GM23338 (cell line): ENCODE data around the gene NUDT15. TPM values are rescaled to one million over a fixed set of nuclear protein-coding genes. Genes with fewer than 3 reads are reported as not detected.

ENCODE experiments used
- ATAC-seq: fragments of 200-7000 bp; cut with Tn5 transposase; 3 replicates; pipeline ENCODE4 v1.9.1; 2020
- DNase-seq: peaks from one replicate; pipeline ENCODE4 v3.0.0-alpha.2; 2015; ENCODE audit warnings: low spot score
- H2AFZ ChIP-seq: fragments of 200-600 bp; sonication (generic); 2 replicates; pipeline ENCODE4 v1.8.0; 2016; ENCODE audit warnings: antibody characterized with exemption, mild to moderate bottlenecking, moderate library complexity
- H3F3A ChIP-seq: fragments of 200-600 bp; sonication (generic); replicated peaks from 2 replicates; pipeline ENCODE4 v1.8.0; 2017; ENCODE audit warnings: antibody characterized with exemption, mixed run types, low read depth
- H3K27ac ChIP-seq: fragments of 200-600 bp; sonication (generic); 2 replicates; pipeline ENCODE4 v1.6.1; 2016; ENCODE audit warnings: low read depth
- H3K27me3 ChIP-seq: fragments of 200-600 bp; sonication (generic); 2 replicates; pipeline ENCODE4 v1.8.0; 2016; ENCODE audit warnings: mild to moderate bottlenecking, mixed run types, moderate library complexity; ENCODE audit not compliant: insufficient read depth
- H3K36me3 ChIP-seq: fragments of 200-600 bp; sonication (generic); 2 replicates; pipeline ENCODE4 v1.8.0; 2016; ENCODE audit warnings: mild to moderate bottlenecking; ENCODE audit not compliant: insufficient read depth
- H3K4me1 ChIP-seq: fragments of 200-600 bp; sonication (generic); 2 replicates; pipeline ENCODE4 v1.8.0; 2016; ENCODE audit warnings: mild to moderate bottlenecking, moderate library complexity; ENCODE audit not compliant: insufficient read depth
- H3K4me2 ChIP-seq: fragments of 200-600 bp; sonication (generic); 2 replicates; pipeline ENCODE4 v1.7.1; 2017; ENCODE audit warnings: mixed run types
- H3K4me3 ChIP-seq: fragments of 200-600 bp; sonication (generic); 2 replicates; pipeline ENCODE4 v1.6.1; 2016; ENCODE audit warnings: mixed run types
- H3K79me2 ChIP-seq: fragments of 200-600 bp; sonication (generic); replicated peaks from 2 replicates; pipeline ENCODE4 v1.8.0; 2017; ENCODE audit warnings: mild to moderate bottlenecking; ENCODE audit not compliant: insufficient read depth
- H3K9me2 ChIP-seq: fragments of 200-600 bp; sonication (generic); 2 replicates; pipeline ENCODE4 v1.8.0; 2017; ENCODE audit not compliant: insufficient read depth
- H4K20me1 ChIP-seq: fragments of 200-600 bp; sonication (generic); replicated peaks from 2 replicates; pipeline ENCODE4 v1.8.0; 2017; ENCODE audit warnings: mild to moderate bottlenecking; ENCODE audit not compliant: insufficient read depth
- H3K27ac Mint-ChIP-seq: 2 replicates; pipeline ENCODE4 v1.8.0; 2020; ENCODE audit warnings: inconsistent platforms, mild to moderate bottlenecking, moderate library complexity, mixed read lengths
- H3K27me3 Mint-ChIP-seq: 3 replicates; pipeline ENCODE4 v1.8.0; 2022; ENCODE audit warnings: low read depth, mild to moderate bottlenecking, moderate library complexity, mixed read lengths, inconsistent platforms; ENCODE audit not compliant: insufficient read depth, poor library complexity
- H3K36me3 Mint-ChIP-seq: 3 replicates; pipeline ENCODE4 v1.8.0; 2021; ENCODE audit warnings: low read depth, mild to moderate bottlenecking, inconsistent platforms, moderate library complexity, mixed read lengths
- H3K4me1 Mint-ChIP-seq: 3 replicates; pipeline ENCODE4 v1.8.0; 2020; ENCODE audit warnings: mild to moderate bottlenecking, inconsistent platforms, mixed read lengths
- H3K4me3 Mint-ChIP-seq: 3 replicates; pipeline ENCODE4 v1.8.0; 2021; ENCODE audit warnings: moderate library complexity, mild to moderate bottlenecking, inconsistent platforms, mixed read lengths
- H3K9me3 Mint-ChIP-seq: 3 replicates; pipeline ENCODE4 v1.8.0; 2020; ENCODE audit warnings: moderate library complexity, mild to moderate bottlenecking, inconsistent platforms, mixed read lengths
- CREB1 ChIP-seq: fragments of 250-450 bp; sonication (Bioruptor Pico); IDR thresholded peaks from 2 replicates; pipeline ENCODE4 v1.5.0; 2020; ENCODE audit warnings: low read depth, mild to moderate bottlenecking, moderate library complexity
- CTCF ChIP-seq, 2 experiments: fragments of 200-600 bp in 1 of 2; sonication (generic) in 1 of 2; conservative IDR thresholded peaks; 2 replicates each; pipeline versions ENCODE4 v1.5.1 to v1.6.1; 2016 to 2017; ENCODE audit warnings: antibody characterized with exemption in 2 of 2, low read depth in 2 of 2, mild to moderate bottlenecking in 2 of 2, moderate library complexity in 1 of 2
- EZH2 ChIP-seq: fragments of 200-600 bp; sonication (generic); IDR thresholded peaks from one replicate; pipeline ENCODE4 v1.8.0; 2017; ENCODE audit warnings: antibody characterized with exemption, mild to moderate bottlenecking, low read depth; ENCODE audit not compliant: unreplicated experiment
- EZH2phosphoT487 ChIP-seq: fragments of 200-600 bp; sonication (generic); IDR thresholded peaks from one replicate; pipeline ENCODE4 v1.8.1; 2018; ENCODE audit warnings: antibody characterized with exemption; ENCODE audit not compliant: unreplicated experiment
- JUNB ChIP-seq: IDR thresholded peaks from one replicate; pipeline ENCODE4 v1.6.1; 2016; ENCODE audit warnings: antibody characterized with exemption; ENCODE audit not compliant: unreplicated experiment
- NANOG ChIP-seq: IDR thresholded peaks from 2 replicates; pipeline ENCODE4 v1.6.1; 2016; ENCODE audit warnings: antibody characterized with exemption, borderline replicate concordance
- POLR2AphosphoS5 ChIP-seq: IDR thresholded peaks from 2 replicates; pipeline ENCODE4 v1.6.1; 2016; ENCODE audit warnings: antibody characterized with exemption, low read depth
- REST ChIP-seq: IDR thresholded peaks from one replicate; pipeline ENCODE4 v1.6.1; 2018; ENCODE audit warnings: antibody characterized with exemption; ENCODE audit not compliant: unreplicated experiment
- STAT1 ChIP-seq: IDR thresholded peaks from one replicate; pipeline ENCODE4 v1.6.1; 2016; ENCODE audit warnings: antibody characterized with exemption; ENCODE audit not compliant: unreplicated experiment
- ZNF114 ChIP-seq: fragments of 250-450 bp; sonication (Bioruptor Pico); IDR thresholded peaks from 2 replicates; pipeline ENCODE4 v1.5.0; 2020; ENCODE audit warnings: mild to moderate bottlenecking, moderate library complexity
- ZNF331 ChIP-seq: fragments of 250-450 bp; sonication (Bioruptor Pico); IDR thresholded peaks from 2 replicates; pipeline ENCODE4 v1.5.0; 2020; ENCODE audit warnings: low read depth, mild to moderate bottlenecking, moderate library complexity
- ZNF462 ChIP-seq: fragments of 250-450 bp; sonication (Bioruptor Pico); IDR thresholded peaks from 2 replicates; pipeline ENCODE4 v1.5.0; 2020; ENCODE audit warnings: mild to moderate bottlenecking, moderate library complexity
- polyA plus RNA-seq: library from polyadenylated mRNA; unstranded; fragments of >200 nt; fragmentation: Nextera tagmentation; extraction: Ambion mirVana; gene quantifications from 2 replicates; pipeline ENCODE4 v1.2.1, GENCODE V29; 2016
- total RNA-seq: library from RNA; depleted of rRNA; stranded (reverse); fragments of >200 nt; shearing (Covaris generic); gene quantifications from 2 replicates; pipeline ENCODE4 v1.2.3, GENCODE V29; 2014

NUDT15 gene
- total and polyA plus RNA-seq, 2 experiments from 2014 or later = 59.3 TPM

GRCh38 chr13:48078251-48078656 is 40.7 kb downstream of the NUDT15 start:
- Histone ChIP-seq H3F3A (no peaks in the 10 kb centered on the region), H3K4me2 (no peak overlapping the region), H2AFZ (no peak overlapping the region), H3K79me2 (no peaks in the 10 kb centered on the region), H3K4me3 (no peak overlapping the region), H3K36me3 (peaks cover 49% of the 10 kb centered on the region), H3K27me3 (no peaks in the 10 kb centered on the region), H3K4me1 (no peaks in the 10 kb centered on the region), H3K27ac (no peak overlapping the region), H4K20me1 (no peaks in the 10 kb centered on the region), H3K9me2 (0 out of 2 replicates have a peak, but pooled peaks cover 3% of the 10 kb centered on the region)
- H3K36me3 Mint-ChIP-seq = peaks cover 94% of the 10 kb centered on the region
- H3K9me3 Mint-ChIP-seq = peaks cover 17% of the 10 kb centered on the region
- no peaks in the 10 kb centered on the region for H3K4me1 Mint-ChIP-seq
- DNase-seq (peak; percentile 20), ATAC-seq (no peak)
- H3K27me3 Mint-ChIP-seq = peaks cover 1% of the 10 kb centered on the region
- no peak for TF ChIP-seq EZH2phosphoT487
- peak; percentile 25 to 40 for TF ChIP-seq CTCF (conservative IDR thresholded peaks at IDR 0.05; ENCODE audit: low read depth in 2 of 2)
- no peak overlapping the region for H3K27ac Mint-ChIP-seq
- H3K4me3 Mint-ChIP-seq = no peak overlapping the region

GRCh38 chr13:48081739-48082138 is 44.2 kb downstream of the NUDT15 start:
- peaks cover 49% of the 10 kb centered on the region for H3K36me3 ChIP-seq
- no peak for TF ChIP-seq STAT1
- TF ChIP-seq ZNF114 (CRISPR knock-in tag) = no peak
- no peak for TF ChIP-seq POLR2AphosphoS5
- TF ChIP-seq NANOG = no peak
- TF ChIP-seq EZH2 = no peak
- TF ChIP-seq CREB1 (CRISPR knock-in tag) = no peak
- no peak for TF ChIP-seq REST
- no peak for TF ChIP-seq ZNF331 (CRISPR knock-in tag)
- TF ChIP-seq EZH2phosphoT487 = no peak
- TF ChIP-seq JUNB = no peak
- TF ChIP-seq ZNF462 = no peak

More at GRCh38 chr13:48081739-48082138, 44.2 kb downstream of the NUDT15 start:
- H3F3A ChIP-seq = no peaks in the 10 kb centered on the region
- DNase-seq (no peak), ATAC-seq (no peak)
- H3K27ac Mint-ChIP-seq = no peak overlapping the region
- no peaks in the 10 kb centered on the region for H3K27me3 ChIP-seq
- H4K20me1 ChIP-seq = no peaks in the 10 kb centered on the region; the same call in 1 of the 2 replicates
- H3K27me3 Mint-ChIP-seq = no peaks in the 10 kb centered on the region
- no peak overlapping the region for H3K4me3 ChIP-seq
- peaks cover 76% of the 10 kb centered on the region for H3K36me3 Mint-ChIP-seq
- H3K9me2 ChIP-seq = no peaks in the 10 kb centered on the region
- H3K4me2 ChIP-seq = no peak overlapping the region
- H3K4me1 Mint-ChIP-seq = no peaks in the 10 kb centered on the region
- no peaks in the 10 kb centered on the region; the same call in 1 of the 2 replicates for H3K79me2 ChIP-seq
- H3K27ac ChIP-seq = no peak overlapping the region
- H3K4me1 ChIP-seq = no peaks in the 10 kb centered on the region
- no peak overlapping the region for H2AFZ ChIP-seq
- no peaks in the 10 kb centered on the region; the same call in 2 of the 3 replicates for H3K9me3 Mint-ChIP-seq
- no peak overlapping the region for H3K4me3 Mint-ChIP-seq
